Suprapubic skin (tissue), 4 donors: ENCODE results near the gene SLC22A14.

ENCODE experiments used
- CTCF ChIP-seq, 2 donors: fragments of 200-600 bp in 1 of 2; fragments of 450-650 bp in 1 of 2; sonication (generic) in 1 of 2; IDR thresholded peaks; one replicate each; pipeline ENCODE4 v1.5.1; 2016 to 2019; ENCODE audit warnings: antibody characterized with exemption in 2 of 2, mild to moderate bottlenecking in 1 of 2, moderate library complexity in 1 of 2
- EP300 ChIP-seq: sonication (generic); formaldehyde crosslinking; IDR thresholded peaks from one replicate; pipeline ENCODE4 v1.6.1; 2017; ENCODE audit warnings: antibody characterized with exemption
- POLR2A ChIP-seq, 2 donors: fragments of 450-650 bp; IDR thresholded peaks; one replicate each; pipeline ENCODE4 v1.6.1; 2017; ENCODE audit warnings: antibody characterized with exemption in 2 of 2, mild to moderate bottlenecking in 2 of 2, moderate library complexity in 2 of 2
- POLR2AphosphoS5 ChIP-seq, 3 donors: sonication (generic); formaldehyde crosslinking; IDR thresholded peaks; one replicate each; pipeline ENCODE4 v1.6.1; 2017; ENCODE audit warnings: antibody characterized with exemption in 3 of 3

GRCh38 chr3:38362825-38363224 lies 80.7 kb downstream of the SLC22A14 start:
- TF ChIP-seq CTCF (IDR thresholded peaks at IDR 0.05) (no peak), EP300 (no peak), POLR2A (IDR thresholded peaks at IDR 0.05) (no peak), POLR2AphosphoS5 (IDR thresholded peaks at IDR 0.05) (no peak)
